Measurements from ENCODE around the gene RXRA.

The RXRA gene

GRCh38 chr9:134406366-134407120 lies 80.3 kb downstream of the RXRA start:
- TF ChIP-seq ZFX (IDR thresholded peaks at IDR 0.05; ENCODE audit: borderline replicate concordance) (no peak), CTCF (IDR thresholded peaks at IDR 0.05) (no peak)
- H3K27ac ChIP-seq = no peak overlapping the region

- no peak overlapping the region for H3K27ac ChIP-seq
- TF ChIP-seq CTCF (IDR thresholded peaks at IDR 0.05) = no peak
- no peak for TF ChIP-seq ZFX (IDR thresholded peaks at IDR 0.05; ENCODE audit: borderline replicate concordance)
Measured at GRCh38 chr9:134407121-134407779, 81.0 kb downstream of the RXRA start.

- H3K27ac ChIP-seq = no peak overlapping the region
- no peak for TF ChIP-seq CTCF (IDR thresholded peaks at IDR 0.05)
- no peak for TF ChIP-seq ZFX (IDR thresholded peaks at IDR 0.05; ENCODE audit: borderline replicate concordance)
Measured at GRCh38 chr9:134408389-134408788, 82.1 kb downstream of the RXRA start.

- no peak overlapping the region for H3K27ac ChIP-seq
- TF ChIP-seq ZFX (IDR thresholded peaks at IDR 0.05; ENCODE audit: borderline replicate concordance) (no peak), CTCF (IDR thresholded peaks at IDR 0.05) (no peak)
Measured at GRCh38 chr9:134408939-134409737, 82.9 kb downstream of the RXRA start.

- TF ChIP-seq ZFX (IDR thresholded peaks at IDR 0.05; ENCODE audit: borderline replicate concordance) (no peak), CTCF (IDR thresholded peaks at IDR 0.05) (no peak)
- H3K27ac ChIP-seq = no peak overlapping the region
Measured at GRCh38 chr9:134410071-134410834, 84.0 kb downstream of the RXRA start.

GRCh38 chr9:134410835-134411217 lies 84.6 kb downstream of the RXRA start:
- no peak overlapping the region for H3K27ac ChIP-seq
- TF ChIP-seq CTCF (IDR thresholded peaks at IDR 0.05) (no peak), ZFX (IDR thresholded peaks at IDR 0.05; ENCODE audit: borderline replicate concordance) (no peak)

All from 22Rv1 (cell line).